Dedifferentiated amniotic fluid mesenchymal stem cell (primary cell): ENCODE results near the gene MKRN1.
"Not testable (repeated sequence)": the region's sequence is repeated elsewhere in the genome, so short reads cannot be mapped to it uniquely, and the experiment has no call there.

Experiments used
- DNase-seq: peaks from one replicate; pipeline ENCODE4 v3.0.0-alpha.2; 2016; ENCODE audit errors: extremely low spot score

MKRN1 gene

GRCh38 chr7:140479062-140479738 lies at the start of gene MKRN1:
MKRN1 (minus strand) TSS chr7:140479505; CDS start chr7:140479344, 161 bp downstream.
- DNase-seq, result peak; percentile 92

GRCh38 chr7:140526787-140527664 lies 47.7 kb upstream of the MKRN1 start:
- no peak for DNase-seq

GRCh38 chr7:140526214-140526613 lies 46.9 kb upstream of the MKRN1 start:
- no peak for DNase-seq

GRCh38 chr7:140525743-140526142 lies 46.4 kb upstream of the MKRN1 start:
- no peak for DNase-seq

- no peak for DNase-seq
These were observed 42.1 kb upstream of the MKRN1 start for GRCh38 chr7:140521421-140521820.

GRCh38 chr7:140519007-140519399 lies 39.7 kb upstream of the MKRN1 start:
- no peak for DNase-seq

GRCh38 chr7:140518370-140519006 lies 39.2 kb upstream of the MKRN1 start:
- DNase-seq, result no peak

GRCh38 chr7:140517546-140518369 lies 38.5 kb upstream of the MKRN1 start:
- DNase-seq, result peak; percentile 92

GRCh38 chr7:140512317-140513000 lies 33.2 kb upstream of the MKRN1 start:
- DNase-seq, result no peak

- no peak for DNase-seq
These were observed 30.5 kb upstream of the MKRN1 start for GRCh38 chr7:140509789-140510188.

GRCh38 chr7:140507556-140507955 lies 28.3 kb upstream of the MKRN1 start:
- not testable (repeated sequence) for DNase-seq

GRCh38 chr7:140506788-140507464 lies 27.6 kb upstream of the MKRN1 start:
- peak; percentile 54 for DNase-seq

- DNase-seq, result no peak
These were observed 22.7 kb upstream of the MKRN1 start for GRCh38 chr7:140501966-140502365.

- DNase-seq, result not testable (repeated sequence)
These were observed 18.5 kb upstream of the MKRN1 start for GRCh38 chr7:140497807-140498206.

- DNase-seq, result no peak
These were observed 18.0 kb upstream of the MKRN1 start for GRCh38 chr7:140497241-140497769.

- no peak for DNase-seq
These were observed 16.3 kb upstream of the MKRN1 start for GRCh38 chr7:140495514-140496097.

- no peak for DNase-seq
These were observed 15.6 kb upstream of the MKRN1 start for GRCh38 chr7:140494867-140495266.

GRCh38 chr7:140489026-140489359 lies 9.7 kb upstream of the MKRN1 start:
- no peak for DNase-seq

GRCh38 chr7:140485500-140486265 lies 6.4 kb upstream of the MKRN1 start:
- DNase-seq, result no peak
